HG03469 (cell line): Measurements from ENCODE around the gene BABAM2.
A peak's percentile ranks its signal among the peaks of the same experiment; 100 is the strongest.

ENCODE experiments used
- ATAC-seq: cut with Tn5 transposase; IDR thresholded peaks from one replicate; pipeline ENCODE4 v1.9.1; 2021; ENCODE audit warnings: mild to moderate bottlenecking, moderate library complexity, moderate number of reproducible peaks; ENCODE audit not compliant: unreplicated experiment

Gene BABAM2

DNA sequence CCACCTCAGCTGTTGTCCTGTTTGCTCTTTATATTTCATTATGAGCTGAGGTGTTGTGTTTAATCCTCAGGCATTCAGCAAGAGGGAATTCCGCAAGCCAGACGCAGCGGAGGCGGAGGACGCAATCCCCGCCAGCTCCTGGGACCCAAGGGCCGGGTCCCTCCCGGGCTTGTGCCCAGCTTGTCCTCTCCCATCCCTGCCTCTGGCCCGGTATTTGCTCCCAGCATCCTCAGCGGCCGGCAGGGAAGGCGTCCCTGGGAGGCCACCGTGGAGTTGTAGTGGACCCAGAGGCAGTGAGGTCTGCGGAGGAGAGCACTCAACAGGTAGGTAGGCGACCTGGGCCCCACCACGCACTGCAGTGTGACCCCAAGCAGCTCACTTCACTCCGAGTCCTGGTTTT lies 459.7 kb downstream of the BABAM2 start:
- ATAC-seq = no peak

GRCh38 chr2:28350791-28351285 lies 460.3 kb downstream of the BABAM2 start:
- no peak for ATAC-seq

- no peak for ATAC-seq
These were observed 461.1 kb downstream of the BABAM2 start for GRCh38 chr2:28351621-28352020.

GRCh38 chr2:28352104-28352503 lies 461.6 kb downstream of the BABAM2 start:
- no peak for ATAC-seq

DNA sequence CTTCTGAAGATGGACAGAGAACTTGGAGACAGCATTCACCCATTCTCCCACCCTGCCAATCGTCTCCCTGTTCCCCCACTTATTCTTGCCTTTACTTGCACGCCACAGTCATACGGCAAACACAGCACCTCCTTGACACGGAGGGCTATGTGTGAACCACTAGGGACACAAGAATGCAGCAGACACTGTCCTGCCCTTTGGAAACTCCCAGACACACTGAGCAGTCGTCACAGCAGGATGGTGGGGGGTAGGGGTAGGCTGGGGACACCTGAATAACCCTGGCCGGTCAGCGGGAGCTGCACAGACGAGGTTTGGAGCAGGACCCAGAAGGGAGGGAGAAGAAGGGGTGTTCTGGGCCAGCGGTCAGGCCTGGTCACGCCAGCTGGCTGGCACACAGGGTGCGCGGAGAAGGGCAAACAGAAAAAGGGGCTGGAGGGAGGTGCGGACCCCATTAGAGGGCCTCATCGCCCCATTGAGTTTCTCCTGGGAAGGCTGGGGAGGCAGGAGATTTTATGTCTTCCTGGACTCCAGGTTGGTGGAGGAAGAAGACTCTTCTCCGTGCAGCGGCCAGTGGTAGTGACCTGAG lies 462.2 kb downstream of the BABAM2 start:
- no peak for ATAC-seq

DNA sequence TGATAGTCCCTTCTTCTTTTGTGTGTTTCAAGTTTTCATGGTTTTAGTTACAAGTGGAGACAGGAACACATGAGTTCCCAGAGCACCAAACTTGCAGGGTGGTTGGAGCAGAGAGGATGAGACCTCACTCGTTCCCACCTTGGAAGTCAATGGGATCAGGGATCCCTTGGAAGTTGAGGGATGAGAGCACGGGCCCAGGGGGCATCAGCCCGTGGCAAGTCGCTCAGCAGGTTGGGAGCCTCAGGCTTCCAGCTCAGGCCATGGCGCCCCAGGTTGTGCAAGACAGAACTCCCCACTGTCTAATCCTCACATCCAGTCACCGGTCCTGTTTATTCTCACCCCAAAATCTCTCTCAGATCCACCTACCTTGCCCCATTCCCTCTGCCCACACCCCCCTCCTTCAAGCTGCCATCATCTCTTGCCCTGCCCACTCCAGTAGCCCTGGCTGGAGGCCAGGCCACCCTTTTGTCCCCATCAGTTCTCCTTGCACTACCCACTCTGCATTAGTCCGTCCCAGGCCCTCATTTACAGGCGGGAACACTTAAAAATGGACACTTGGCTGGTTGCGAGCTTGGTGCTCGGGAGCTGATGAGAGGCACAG lies 464.5 kb downstream of the BABAM2 start:
- no peak for ATAC-seq

GRCh38 chr2:28355521-28356094 lies 465.1 kb downstream of the BABAM2 start:
- ATAC-seq = no peak

DNA sequence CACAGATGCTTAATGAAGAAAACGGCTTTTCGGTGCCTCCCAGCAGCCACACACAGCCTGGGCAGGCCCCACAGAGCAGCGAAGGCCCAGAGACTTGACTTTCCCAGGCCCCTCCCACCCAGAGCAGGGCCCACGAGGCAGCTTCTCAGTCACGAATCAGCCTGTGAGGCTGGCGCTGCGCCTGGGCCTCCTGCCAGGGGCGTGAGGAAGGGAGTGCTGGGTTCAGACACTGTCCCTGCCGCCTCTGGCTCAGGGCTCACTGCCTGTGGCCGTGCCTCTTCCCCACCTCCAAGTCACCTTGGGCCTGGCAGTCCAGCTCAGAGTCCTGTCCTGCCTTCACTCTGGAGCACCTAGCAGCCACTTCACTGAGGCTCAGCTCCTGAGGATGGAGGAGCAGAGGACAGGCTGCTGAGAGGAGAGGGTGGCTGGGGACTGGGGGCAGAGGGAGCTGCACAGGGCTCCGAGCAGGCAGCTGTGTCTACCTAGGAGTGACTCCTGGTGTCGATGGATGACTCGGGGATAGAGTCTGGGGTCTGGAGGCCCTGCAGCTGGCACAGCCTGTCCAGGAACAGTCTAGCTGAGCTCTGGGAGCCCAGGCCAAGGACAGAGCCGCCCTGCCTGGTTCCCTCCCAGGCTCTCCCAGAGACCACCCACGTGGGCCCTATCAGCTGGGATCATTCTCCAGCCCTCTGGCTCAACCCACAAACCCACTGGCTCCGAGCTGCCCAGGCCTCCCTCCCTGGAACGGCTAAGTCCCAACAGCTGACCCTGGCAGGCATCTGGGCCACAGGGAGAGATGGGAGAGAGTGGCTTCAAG lies 465.8 kb downstream of the BABAM2 start:
- no peak for ATAC-seq

DNA sequence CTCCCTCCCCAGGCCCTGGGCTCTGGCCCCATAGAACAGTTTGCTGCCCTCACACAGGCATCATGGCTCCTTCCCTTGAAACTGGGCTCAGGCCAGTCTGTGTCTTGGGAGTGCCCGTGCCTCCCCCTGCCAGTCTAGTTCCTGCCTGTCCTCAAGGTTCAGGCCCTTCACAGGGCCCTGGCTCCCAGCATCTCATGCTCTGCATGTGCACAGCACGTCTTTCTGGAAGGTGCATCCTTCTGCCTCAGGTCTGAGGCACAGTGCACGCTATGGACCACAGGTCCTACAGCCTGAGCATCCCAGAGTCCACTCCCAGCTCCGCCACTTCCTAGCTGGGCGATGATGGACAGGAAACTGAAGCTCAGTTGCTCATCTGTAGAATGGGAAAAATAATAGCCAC lies 466.5 kb downstream of the BABAM2 start:
- no peak for ATAC-seq

DNA sequence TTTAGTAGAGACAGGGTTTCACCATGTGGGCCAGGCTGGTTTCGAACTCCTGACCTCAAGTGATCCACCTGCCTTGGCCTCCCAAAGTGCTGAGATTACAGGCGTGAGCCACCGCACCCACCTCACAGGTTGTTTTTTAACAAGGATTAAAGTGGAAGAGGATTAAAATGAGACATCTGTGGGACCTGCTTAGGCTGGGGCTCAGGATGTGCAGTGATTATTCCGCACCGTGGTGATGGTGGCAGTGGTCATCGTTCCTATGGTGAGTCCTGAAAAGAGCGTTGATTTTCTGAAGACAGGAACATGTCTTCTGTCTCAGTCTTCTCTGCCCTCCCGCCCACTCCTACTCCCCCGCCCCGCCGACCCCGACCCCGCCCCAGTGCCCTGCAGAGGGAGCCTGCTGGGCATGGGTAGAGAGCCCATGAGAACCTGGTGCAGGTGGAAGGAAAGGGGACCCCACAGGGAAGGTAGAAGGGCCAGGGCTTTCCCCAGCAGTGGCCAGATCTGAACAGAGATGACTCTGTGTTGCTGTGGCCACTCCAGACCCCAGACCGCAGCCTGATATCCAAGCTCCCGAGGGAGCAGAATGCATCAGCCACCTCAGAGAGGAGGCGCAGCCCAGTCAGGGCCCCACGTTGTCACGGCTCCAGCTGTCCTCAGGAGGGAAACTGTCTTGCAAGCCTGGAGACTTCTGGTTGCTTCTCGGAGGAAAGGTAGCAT lies 467.6 kb downstream of the BABAM2 start:
- no peak for ATAC-seq

DNA sequence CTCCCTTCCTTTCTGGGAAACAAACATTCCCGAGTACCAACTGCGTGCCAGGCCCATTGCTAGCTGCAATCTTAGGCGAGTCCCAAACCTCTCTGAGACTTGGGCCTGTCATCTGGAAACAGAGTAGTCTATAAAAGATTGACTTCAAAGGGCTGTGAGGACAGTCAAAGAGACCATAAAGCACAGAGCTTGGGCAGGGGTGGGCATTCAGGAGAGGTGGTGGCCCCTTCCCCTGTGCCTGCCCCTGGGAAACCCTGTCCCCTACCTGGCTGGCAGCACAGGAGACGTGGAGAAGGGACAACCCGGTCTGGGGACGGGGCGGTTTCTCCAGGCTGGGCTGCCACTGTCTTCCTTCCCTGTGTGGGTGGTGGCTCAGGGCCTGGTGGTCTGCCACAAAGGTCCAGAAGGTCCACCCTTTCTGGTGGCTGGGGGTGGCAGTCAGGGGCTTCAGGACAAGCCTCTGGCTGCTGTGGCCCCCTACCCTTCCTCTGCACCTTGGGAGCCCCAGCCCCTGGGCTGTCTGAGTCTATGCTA lies 468.2 kb downstream of the BABAM2 start:
- no peak for ATAC-seq

DNA sequence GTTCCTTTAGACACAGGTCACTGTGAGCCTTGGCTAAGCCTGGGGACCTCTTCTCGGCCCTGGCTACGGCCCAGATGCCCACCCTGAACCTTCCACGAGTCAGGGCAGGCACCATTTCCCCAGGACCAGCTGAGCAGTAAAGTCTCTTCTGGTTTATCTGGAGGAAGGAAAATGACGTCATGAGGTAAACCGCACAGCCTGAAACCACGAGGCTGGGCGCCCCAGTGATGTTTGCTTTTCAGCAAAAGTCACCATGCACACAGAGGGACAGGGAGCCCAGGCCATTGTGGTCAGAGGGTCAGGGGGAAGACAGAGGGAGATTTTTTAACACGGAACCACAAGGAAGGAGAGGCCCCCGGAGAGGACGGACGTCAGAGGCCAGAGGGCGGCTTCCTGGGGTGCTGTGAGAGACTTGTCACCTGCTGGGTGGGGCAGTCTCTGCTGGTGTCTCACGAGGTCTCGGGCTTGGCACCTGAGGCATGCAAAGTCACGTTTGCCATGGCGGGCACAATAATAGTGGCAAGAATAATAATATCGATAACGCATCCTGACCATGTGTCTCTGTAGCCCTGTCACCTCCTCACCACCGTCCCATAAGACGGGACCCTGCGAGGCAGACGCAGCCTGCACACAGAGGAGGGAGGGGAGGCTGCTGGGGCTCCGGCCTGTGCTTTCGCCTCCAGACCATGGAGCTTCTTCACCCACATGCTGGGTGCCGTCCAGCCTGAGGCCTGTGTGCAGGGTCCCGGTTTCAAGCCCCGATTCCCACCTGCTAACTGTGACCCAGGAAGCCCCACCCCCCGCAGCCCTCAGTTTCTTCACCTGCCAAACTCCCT lies 468.9 kb downstream of the BABAM2 start:
- peak; percentile 45 for ATAC-seq

- no peak for ATAC-seq
These were observed 469.7 kb downstream of the BABAM2 start for GRCh38 chr2:28360058-28360717.

GRCh38 chr2:28360718-28361293 lies 470.3 kb downstream of the BABAM2 start:
- ATAC-seq = no peak

DNA sequence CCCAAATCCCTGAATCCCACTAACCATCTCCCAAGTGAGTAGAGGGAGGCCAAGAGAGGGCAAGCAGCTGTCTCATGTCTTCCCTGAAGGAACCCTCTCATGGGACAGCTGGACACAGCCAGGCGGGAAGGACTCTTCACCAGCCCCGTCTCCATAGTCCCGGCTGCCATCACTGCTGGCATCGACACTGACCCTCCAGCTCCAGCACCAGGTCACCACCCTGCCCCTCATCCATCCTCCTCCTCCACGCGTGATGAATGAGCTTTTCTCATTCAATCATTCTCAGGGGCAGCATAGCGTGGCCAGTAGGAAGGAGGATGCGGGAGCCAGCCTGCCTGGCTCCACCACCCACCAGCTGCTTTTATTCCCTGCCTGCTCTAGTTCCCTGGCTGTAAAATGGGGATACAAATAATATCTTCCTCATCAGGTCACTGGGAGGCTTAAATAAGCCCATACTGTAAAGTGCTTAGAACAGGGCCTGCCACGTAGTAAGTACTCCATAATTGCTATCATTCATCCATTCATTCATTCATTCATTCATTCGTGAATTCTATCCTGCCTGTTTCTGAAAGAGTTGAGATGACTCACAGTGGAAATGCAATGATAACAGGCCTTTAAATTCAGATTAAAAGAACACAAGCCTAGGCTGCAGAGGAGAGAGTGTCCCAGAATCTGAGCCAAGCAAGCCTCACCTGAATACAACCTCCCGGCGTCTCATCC lies 471.6 kb downstream of the BABAM2 start:
- no peak for ATAC-seq

DNA sequence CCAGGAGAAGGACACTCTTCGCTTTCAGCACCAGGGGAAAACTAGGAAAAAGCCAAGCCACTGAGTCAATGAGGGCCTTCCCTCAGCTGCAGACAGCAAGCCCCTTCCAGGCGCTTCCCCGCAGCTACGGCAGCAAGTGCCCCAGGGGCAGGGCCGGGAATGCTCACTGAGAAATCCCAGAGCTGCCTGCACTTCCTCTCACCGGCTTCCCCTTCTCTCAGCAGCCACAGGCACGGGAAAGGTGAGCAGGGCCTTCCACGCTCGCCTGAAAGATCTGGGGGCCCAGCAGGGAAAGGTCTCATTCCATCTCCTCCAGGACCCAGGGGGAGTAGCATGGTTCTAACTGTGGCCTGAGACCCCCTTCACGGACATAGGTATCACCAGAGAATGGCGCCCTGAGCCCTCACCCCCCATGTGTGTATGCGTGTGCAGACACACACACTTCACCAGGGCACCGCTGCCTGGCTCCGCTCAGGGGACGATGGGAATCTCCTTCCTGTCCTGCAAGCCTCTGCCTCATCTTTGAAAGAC lies 472.5 kb downstream of the BABAM2 start:
- no peak for ATAC-seq

- no peak for ATAC-seq
These were observed 473.3 kb downstream of the BABAM2 start for GRCh38 chr2:28363686-28364280.

GRCh38 chr2:28364610-28365009 lies 474.1 kb downstream of the BABAM2 start:
- no peak for ATAC-seq
